ENCODE measurements around the gene CACNA1C. TPM values are rescaled to one million over a fixed set of nuclear protein-coding genes. Genes with fewer than 3 reads are reported as not detected.

CACNA1C gene
- total RNA-seq, 1 experiment from 2014 or later = 1.1 TPM

DNA sequence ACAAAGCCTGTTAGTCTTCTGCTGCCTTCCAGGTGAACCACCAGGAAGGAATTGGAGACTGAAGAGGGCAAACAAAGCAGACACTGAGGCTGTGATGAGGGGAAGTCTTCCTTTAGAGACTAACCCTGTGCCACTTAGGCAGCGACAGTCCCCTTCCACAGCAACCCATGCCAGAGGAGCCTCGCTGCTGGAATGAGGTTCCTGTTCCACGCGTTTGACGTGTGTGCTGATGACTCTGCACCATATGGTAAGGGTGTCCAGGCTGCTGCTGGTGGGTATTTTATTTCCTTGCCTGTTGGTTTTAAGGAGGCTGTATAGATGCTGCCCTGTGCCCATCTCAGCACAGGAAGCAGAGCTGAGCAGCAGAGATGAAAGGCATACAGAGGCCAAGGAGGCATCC lies 380.1 kb downstream of the CACNA1C start:
- Histone ChIP-seq H3K27ac (ENCODE audit: insufficient read length, low read depth, low read length) (no peak overlapping the region), H2AK5ac (ENCODE audit: insufficient read length, low read length) (no peak overlapping the region), H2BK15ac (ENCODE audit: low read depth, low read length) (no peak overlapping the region), H3K23ac (ENCODE audit: insufficient read length, low read depth, low read length) (no peak overlapping the region), H3K79me1 (ENCODE audit: insufficient read depth, low read depth, low read length, poor library complexity, severe bottlenecking) (no peaks in the 10 kb centered on the region), H3T11ph (ENCODE audit: low read length) (no peak overlapping the region), H2BK20ac (ENCODE audit: low read depth, low read length, poor library complexity, severe bottlenecking) (no peak overlapping the region), H3K4me1 (ENCODE audit: insufficient read depth, low read length) (no peaks in the 10 kb centered on the region), H3K9ac (ENCODE audit: extremely low read depth, insufficient read length, low read length) (no peak overlapping the region), H4K91ac (ENCODE audit: insufficient read length, low read depth, low read length) (no peak overlapping the region), H3K18ac (ENCODE audit: insufficient read length, low read depth, low read length) (no peak overlapping the region), H2AFZ (ENCODE audit: low read length) (no peak overlapping the region), H4K8ac (replicated peaks; ENCODE audit: insufficient read length, low read depth, low read length) (no peak overlapping the region), H4K20me1 (ENCODE audit: control insufficient read depth, insufficient read depth, insufficient read length) (no peaks in the 10 kb centered on the region), H3K79me2 (ENCODE audit: insufficient read depth, low read length) (no peaks in the 10 kb centered on the region), H3K27me3 (ENCODE audit: insufficient read depth, low read length) (no peaks in the 10 kb centered on the region), H3K23me2 (ENCODE audit: insufficient read length, low read depth, low read length, poor library complexity, severe bottlenecking) (no peaks in the 10 kb centered on the region), H2BK120ac (ENCODE audit: low read depth, low read length, poor library complexity, severe bottlenecking) (no peak overlapping the region), H3K4me2 (ENCODE audit: insufficient read depth, insufficient read length, low read length) (no peak overlapping the region), H3K4ac (ENCODE audit: low read depth, low read length) (no peak overlapping the region), H2BK12ac (ENCODE audit: insufficient read length, low read depth, low read length) (no peak overlapping the region), H3K14ac (ENCODE audit: insufficient read depth, low read length) (no peak overlapping the region; the same call in 1 of the 2 replicates), H3K9me3 (ENCODE audit: control insufficient read depth, low read depth, low read length) (no peaks in the 10 kb centered on the region), H3K56ac (ENCODE audit: insufficient read length, low read depth, low read length) (no peak overlapping the region), H2BK5ac (ENCODE audit: insufficient read length, low read length) (no peak overlapping the region), H4K5ac (ENCODE audit: insufficient read length, low read depth, low read length) (no peak overlapping the region)
- Mint-ChIP-seq H3K4me1 (peaks cover 0 to 3% of the 10 kb centered on the region in 2 experiments; a peak in 1 of 4 replicates), H3K27ac (no peak overlapping the region), H3K9me3 (peaks cover 3 to 4% of the 10 kb centered on the region in 2 experiments; a peak in 3 of 5 replicates), H3K27me3 (ENCODE audit: low read depth) (peaks cover 7% of the 10 kb centered on the region), H3K36me3 (ENCODE audit: insufficient read depth in 1 of 3, low read depth in 3 of 3) (no peaks in the 10 kb centered on the region; a peak in 2 of 7 replicates), H3K4me3 (no peak overlapping the region)
- WGBS (ENCODE audit: extremely low coverage, insufficient read length, low lambda C conversion rate) = no CpG with 5 or more reads among the region's 5 CpGs
- no peak for DNase-seq
- TF ChIP-seq, protein P1, sequence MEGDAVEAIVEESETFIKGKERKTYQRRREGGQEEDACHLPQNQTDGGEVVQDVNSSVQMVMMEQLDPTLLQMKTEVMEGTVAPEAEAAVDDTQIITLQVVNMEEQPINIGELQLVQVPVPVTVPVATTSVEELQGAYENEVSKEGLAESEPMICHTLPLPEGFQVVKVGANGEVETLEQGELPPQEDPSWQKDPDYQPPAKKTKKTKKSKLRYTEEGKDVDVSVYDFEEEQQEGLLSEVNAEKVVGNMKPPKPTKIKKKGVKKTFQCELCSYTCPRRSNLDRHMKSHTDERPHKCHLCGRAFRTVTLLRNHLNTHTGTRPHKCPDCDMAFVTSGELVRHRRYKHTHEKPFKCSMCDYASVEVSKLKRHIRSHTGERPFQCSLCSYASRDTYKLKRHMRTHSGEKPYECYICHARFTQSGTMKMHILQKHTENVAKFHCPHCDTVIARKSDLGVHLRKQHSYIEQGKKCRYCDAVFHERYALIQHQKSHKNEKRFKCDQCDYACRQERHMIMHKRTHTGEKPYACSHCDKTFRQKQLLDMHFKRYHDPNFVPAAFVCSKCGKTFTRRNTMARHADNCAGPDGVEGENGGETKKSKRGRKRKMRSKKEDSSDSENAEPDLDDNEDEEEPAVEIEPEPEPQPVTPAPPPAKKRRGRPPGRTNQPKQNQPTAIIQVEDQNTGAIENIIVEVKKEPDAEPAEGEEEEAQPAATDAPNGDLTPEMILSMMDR (conservative IDR thresholded peaks at IDR 0.05) = no peak

All from H9 (cell line).